Thyroid gland (tissue), 4 donors: ENCODE data around the gene MDK.

Source experiments
- CTCF ChIP-seq, 6 experiments: fragments of 200-600 bp in 3 of 6; fragments of 450-650 bp in 3 of 6; sonication (generic) in 3 of 6; IDR thresholded peaks; one replicate each; pipeline ENCODE4 v1.5.1; 2016 to 2019; ENCODE audit warnings: antibody characterized with exemption in 6 of 6, mild to moderate bottlenecking in 2 of 6, inconsistent platforms in 1 of 6, moderate library complexity in 1 of 6
- POLR2A ChIP-seq, 2 donors: fragments of 450-650 bp; IDR thresholded peaks; one replicate each; pipeline ENCODE4 v1.6.1; 2017; ENCODE audit warnings: antibody characterized with exemption in 2 of 2, mild to moderate bottlenecking in 2 of 2, moderate library complexity in 1 of 2

- TF ChIP-seq CTCF (IDR thresholded peaks at IDR 0.05) (no peak), POLR2A (IDR thresholded peaks at IDR 0.05) (no peak)
Measured at GRCh38 chr11:46370253-46370652, 11.2 kb upstream of the MDK start.
